Measurements from ENCODE around the gene NEGR1.

NEGR1 gene

DNA sequence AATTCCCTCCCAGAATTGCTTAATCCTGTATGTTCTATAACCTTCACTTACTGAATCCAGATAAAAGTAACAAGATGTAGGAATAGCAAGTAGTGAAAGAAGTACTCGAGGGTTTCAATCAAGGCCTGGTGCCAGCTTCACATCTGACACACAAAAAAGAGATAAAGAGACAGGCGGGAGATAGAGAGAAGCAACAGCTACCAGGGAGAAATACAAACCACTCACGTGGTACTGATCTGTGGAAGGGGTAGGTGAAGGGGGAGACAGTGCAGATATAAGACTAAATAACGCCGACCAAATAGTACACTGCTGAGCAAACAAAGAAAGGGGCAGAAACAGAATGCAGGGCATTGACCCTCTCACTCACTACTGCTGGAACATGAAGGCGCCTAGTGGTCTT is 295.2 kb downstream of the NEGR1 start:
- Histone ChIP-seq H3K4me1 (ENCODE audit: insufficient read depth, low read length) (no peaks in the 10 kb centered on the region), H3K4me3 (ENCODE audit: low read length) (no peak overlapping the region), H3K27me3 (ENCODE audit: insufficient read depth, low read length) (no peaks in the 10 kb centered on the region), H3K9me3 (ENCODE audit: low read length) (no peaks in the 10 kb centered on the region), H2AFZ (ENCODE audit: low read depth, low read length) (no peak overlapping the region), H3K36me3 (ENCODE audit: insufficient read depth, low read length) (no peaks in the 10 kb centered on the region)

DNA sequence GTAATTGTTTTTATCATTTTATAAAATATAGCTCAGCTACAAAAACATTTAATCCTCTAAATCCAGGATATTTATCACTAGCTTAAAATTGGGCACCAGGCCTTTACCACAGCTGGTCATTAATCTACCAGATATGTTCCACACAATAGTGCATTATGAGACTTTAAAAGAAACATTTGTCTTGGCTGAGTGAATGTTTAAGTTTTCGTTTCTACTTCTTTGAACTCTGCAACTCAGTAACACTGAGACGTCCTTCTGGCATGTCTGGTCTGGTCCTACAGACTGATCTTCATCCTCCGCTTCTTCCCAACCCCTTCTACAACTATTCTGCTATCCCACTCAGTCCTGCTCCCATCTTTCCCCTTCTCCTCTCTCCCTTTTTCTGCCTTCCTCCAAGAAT is 296.2 kb downstream of the NEGR1 start:
- H2AFZ ChIP-seq (ENCODE audit: low read depth, low read length): no peak overlapping the region

DNA sequence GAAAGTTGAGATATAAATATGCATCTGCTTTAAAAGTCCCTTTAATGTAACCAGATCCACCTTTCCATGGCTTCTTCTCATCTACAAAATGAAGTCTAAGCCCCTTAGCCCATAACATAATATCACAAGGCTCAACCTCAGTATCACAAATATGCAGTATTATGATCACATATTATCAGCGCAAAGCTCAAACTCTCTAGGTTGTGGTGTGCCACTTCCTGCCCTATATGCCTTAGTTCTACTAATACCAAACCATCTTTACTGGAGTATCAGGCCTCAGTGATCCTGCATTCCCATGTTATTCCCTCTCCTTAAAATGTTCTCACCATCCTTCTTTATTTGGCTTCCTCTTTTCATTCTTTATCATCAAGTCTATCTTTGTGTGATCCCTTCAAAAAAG is 301.8 kb downstream of the NEGR1 start:
- Histone ChIP-seq H3K4me1 (ENCODE audit: insufficient read depth, low read length) (no peaks in the 10 kb centered on the region), H2AFZ (ENCODE audit: low read depth, low read length) (no peak overlapping the region), H3K4me3 (ENCODE audit: low read length) (no peak overlapping the region), H3K27me3 (ENCODE audit: insufficient read depth, low read length) (no peaks in the 10 kb centered on the region), H3K9me3 (ENCODE audit: low read length) (no peaks in the 10 kb centered on the region), H3K36me3 (ENCODE audit: insufficient read depth, low read length) (no peaks in the 10 kb centered on the region)

More for the DNA sequence above, 296.2 kb downstream of the NEGR1 start:
- H3K27me3 ChIP-seq (ENCODE audit: insufficient read depth, low read length): no peaks in the 10 kb centered on the region
- H3K36me3 ChIP-seq (ENCODE audit: insufficient read depth, low read length): no peaks in the 10 kb centered on the region
- no peaks in the 10 kb centered on the region for H3K4me1 ChIP-seq (ENCODE audit: insufficient read depth, low read length)
- no peaks in the 10 kb centered on the region for H3K9me3 ChIP-seq (ENCODE audit: low read length)
- H3K4me3 ChIP-seq (ENCODE audit: low read length): no peak overlapping the region

DNA sequence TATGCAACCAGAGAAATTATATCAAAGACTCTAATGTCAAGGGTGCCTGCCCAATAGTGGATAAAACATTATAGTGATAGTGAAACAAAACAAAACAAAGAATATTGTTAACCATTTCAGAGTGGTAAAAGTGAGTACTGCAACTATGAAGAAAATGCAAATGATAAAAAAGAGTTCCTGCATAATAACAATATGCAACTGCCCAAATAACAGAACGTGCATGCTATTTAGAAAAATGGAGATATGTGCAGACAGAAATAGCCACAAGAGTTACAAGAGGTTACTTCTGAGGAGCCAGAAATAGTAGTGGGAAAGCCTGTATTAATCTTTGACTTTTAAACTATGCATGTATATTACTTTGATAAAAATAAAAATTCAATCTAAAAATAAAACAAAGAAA is 302.5 kb downstream of the NEGR1 start:
- Histone ChIP-seq H3K9me3 (ENCODE audit: low read length) (no peaks in the 10 kb centered on the region), H3K4me3 (ENCODE audit: low read length) (no peak overlapping the region), H2AFZ (ENCODE audit: low read depth, low read length) (no peak overlapping the region), H3K36me3 (ENCODE audit: insufficient read depth, low read length) (no peaks in the 10 kb centered on the region), H3K4me1 (ENCODE audit: insufficient read depth, low read length) (no peaks in the 10 kb centered on the region), H3K27me3 (ENCODE audit: insufficient read depth, low read length) (no peaks in the 10 kb centered on the region)

DNA sequence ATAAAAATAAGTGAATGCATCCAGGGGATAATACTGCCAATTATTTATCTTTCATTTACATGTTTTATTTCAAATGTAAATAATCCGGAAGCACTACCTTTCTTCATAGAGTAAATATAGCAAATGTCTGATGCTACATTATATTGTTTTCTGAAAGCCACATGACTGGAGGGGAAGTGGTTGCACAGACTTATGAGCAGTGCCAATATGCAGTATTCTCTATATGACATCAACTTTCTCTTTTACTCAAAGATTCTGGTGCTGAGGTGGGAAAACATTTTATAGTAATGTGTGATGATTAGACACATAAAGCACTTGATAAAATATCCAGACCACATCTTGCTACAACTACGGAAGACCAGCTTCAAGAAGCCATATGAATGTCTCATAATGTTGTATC is 314.7 kb downstream of the NEGR1 start:
- no peaks in the 10 kb centered on the region for H3K27me3 ChIP-seq (ENCODE audit: insufficient read depth, low read length)
- H3K9me3 ChIP-seq (ENCODE audit: low read length): no peaks in the 10 kb centered on the region
- no peak overlapping the region for H2AFZ ChIP-seq (ENCODE audit: low read depth, low read length)
- no peaks in the 10 kb centered on the region for H3K4me1 ChIP-seq (ENCODE audit: insufficient read depth, low read length)
- no peak overlapping the region for H3K4me3 ChIP-seq (ENCODE audit: low read length)
- H3K36me3 ChIP-seq (ENCODE audit: insufficient read depth, low read length): no peaks in the 10 kb centered on the region

DNA sequence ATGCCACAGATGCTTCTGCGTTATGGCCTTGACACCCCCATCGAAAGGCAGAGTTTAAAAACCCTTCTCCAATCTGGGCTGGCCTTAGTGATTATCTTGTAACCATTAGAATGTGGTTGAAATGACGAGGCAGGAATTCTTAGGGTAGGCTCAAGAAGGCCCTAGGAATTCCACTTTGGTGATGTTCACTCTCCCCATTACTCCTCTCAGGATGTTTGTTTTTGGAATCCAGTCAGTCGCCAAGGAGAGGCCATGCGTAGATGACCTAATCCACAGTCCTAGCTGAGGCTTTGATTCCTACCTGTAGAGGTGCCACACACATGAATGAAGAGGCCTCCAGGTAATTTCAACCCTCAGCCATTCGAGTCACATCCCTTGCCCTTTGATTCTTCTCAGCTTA is 318.2 kb downstream of the NEGR1 start:
- Histone ChIP-seq H3K4me1 (ENCODE audit: insufficient read depth, low read length) (no peaks in the 10 kb centered on the region), H3K4me3 (ENCODE audit: low read length) (no peak overlapping the region), H3K36me3 (ENCODE audit: insufficient read depth, low read length) (no peaks in the 10 kb centered on the region), H3K9me3 (ENCODE audit: low read length) (no peaks in the 10 kb centered on the region), H3K27me3 (ENCODE audit: insufficient read depth, low read length) (no peaks in the 10 kb centered on the region), H2AFZ (ENCODE audit: low read depth, low read length) (no peak overlapping the region)

DNA sequence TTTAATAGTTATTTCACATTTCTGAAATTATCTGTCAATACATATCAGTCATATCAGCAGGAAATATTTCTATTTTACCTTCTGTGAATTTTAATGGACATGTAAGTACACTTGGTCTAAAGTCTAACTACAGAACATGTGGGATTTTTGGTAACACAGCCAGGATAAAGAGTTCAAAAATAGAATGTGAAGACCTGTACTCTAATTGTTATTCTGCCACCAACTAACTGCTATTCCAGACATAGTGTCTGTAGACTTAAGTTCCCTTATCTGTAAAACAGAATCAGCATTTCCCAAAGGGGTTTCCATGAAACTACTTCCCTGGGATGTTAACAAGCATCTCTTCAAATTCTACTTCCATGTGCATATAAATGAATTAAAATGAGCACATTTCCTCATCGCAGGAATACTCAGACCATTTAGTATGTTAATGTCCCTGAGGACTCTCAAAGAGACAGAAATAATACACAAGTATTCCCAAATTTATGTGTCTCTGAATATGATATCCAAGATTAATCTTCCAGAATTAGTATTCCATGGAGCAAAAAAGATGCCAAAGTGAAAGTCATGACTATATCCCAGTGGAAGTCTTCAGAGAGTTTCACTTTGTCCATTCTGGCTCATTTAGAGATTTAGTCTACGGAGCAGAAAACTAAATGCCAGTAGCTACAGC is 325.6 kb downstream of the NEGR1 start:
- Histone ChIP-seq H3K27me3 (ENCODE audit: insufficient read depth, low read length) (no peaks in the 10 kb centered on the region), H3K4me1 (ENCODE audit: insufficient read depth, low read length) (no peaks in the 10 kb centered on the region), H3K36me3 (ENCODE audit: insufficient read depth, low read length) (no peaks in the 10 kb centered on the region), H3K9me3 (ENCODE audit: low read length) (no peaks in the 10 kb centered on the region), H3K4me3 (ENCODE audit: low read length) (no peak overlapping the region), H2AFZ (ENCODE audit: low read depth, low read length) (no peak overlapping the region)

DNA sequence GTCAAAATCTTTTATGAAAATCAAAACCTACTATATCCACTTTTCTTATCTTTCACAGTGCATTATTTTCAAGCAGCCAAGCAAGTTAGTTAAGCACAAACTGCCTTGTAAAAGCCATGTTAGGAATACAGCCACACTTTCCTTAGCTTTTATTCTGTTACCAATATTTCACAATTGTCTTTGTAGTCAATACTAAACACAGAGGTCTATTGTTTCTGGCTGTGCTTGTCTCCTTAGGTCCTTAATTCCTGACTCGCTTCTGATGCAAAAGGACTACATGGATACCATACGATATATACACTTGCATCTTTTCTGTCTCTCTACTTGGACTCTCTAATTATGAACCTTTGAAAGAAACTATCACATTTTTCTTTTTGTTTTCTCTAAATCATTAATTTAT is 331.8 kb downstream of the NEGR1 start:
- H3K9me3 ChIP-seq (ENCODE audit: low read length): no peaks in the 10 kb centered on the region
- H3K27me3 ChIP-seq (ENCODE audit: insufficient read depth, low read length): no peaks in the 10 kb centered on the region
- H2AFZ ChIP-seq (ENCODE audit: low read depth, low read length): no peak overlapping the region
- H3K4me1 ChIP-seq (ENCODE audit: insufficient read depth, low read length): no peaks in the 10 kb centered on the region
- no peak overlapping the region for H3K4me3 ChIP-seq (ENCODE audit: low read length)
- H3K36me3 ChIP-seq (ENCODE audit: insufficient read depth, low read length): no peaks in the 10 kb centered on the region

DNA sequence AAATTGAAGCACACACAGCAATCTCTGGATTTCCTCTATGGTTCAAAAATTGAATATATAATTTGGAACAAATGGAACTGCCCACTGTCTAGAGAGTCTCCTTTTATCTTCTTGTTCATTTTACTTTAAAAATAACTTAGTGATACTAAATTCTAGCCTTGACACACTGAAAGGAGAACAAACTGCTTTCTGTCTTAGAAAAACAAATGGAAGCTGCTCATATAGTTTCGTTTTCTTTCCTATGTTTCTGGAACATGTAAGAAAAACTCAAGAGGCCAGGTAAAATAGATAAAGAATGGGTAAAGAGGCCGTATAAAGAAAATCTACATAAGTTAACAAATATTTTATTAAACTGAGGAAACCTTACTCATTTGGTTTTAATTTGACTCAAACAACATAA is 332.7 kb downstream of the NEGR1 start:
- H3K4me1 ChIP-seq (ENCODE audit: insufficient read depth, low read length): no peaks in the 10 kb centered on the region

DNA sequence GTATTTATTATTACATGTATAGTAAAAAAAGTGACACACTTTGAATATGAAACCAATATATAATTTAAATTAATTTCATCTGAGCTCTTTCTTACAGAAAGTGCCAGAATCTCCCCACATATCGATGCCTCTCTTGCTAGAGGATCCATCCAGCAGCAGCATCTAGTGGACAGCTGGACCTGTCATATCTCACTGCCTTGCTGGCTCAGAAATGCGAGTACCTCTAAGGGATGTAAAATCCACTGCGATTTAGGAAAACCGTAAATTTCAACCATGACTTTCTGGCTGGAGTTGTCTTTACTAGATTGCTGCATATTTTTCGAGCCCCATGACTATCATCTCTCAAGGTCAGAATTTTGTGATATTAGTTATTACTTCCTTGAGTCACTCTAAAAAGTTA is 333.8 kb downstream of the NEGR1 start:
- H2AFZ ChIP-seq (ENCODE audit: low read depth, low read length): no peak overlapping the region

More for the DNA sequence above, 332.7 kb downstream of the NEGR1 start:
- no peak overlapping the region for H3K4me3 ChIP-seq (ENCODE audit: low read length)
- H3K27me3 ChIP-seq (ENCODE audit: insufficient read depth, low read length): no peaks in the 10 kb centered on the region
- H3K9me3 ChIP-seq (ENCODE audit: low read length): no peaks in the 10 kb centered on the region
- H2AFZ ChIP-seq (ENCODE audit: low read depth, low read length): no peak overlapping the region
- H3K36me3 ChIP-seq (ENCODE audit: insufficient read depth, low read length): no peaks in the 10 kb centered on the region

DNA sequence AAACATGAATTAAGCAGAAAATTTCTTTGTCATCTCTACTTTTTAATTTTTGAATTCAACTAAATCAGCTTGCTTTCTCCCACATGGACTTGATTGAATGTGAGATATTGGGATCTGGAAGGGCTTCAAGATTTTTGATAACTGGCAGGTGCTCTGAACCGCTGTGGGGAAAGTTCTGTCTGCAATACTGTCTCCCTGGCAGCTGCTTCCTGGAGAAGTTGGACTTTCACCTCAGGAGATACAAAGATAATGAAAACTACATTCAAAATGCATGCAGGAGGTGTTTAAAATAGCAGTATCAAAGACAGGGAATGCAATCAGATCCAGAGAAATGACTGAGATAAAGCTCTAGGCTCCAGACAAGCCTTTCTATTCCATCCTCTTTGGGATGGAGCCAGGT is 338.3 kb downstream of the NEGR1 start:
- H3K4me3 ChIP-seq (ENCODE audit: low read length): no peak overlapping the region
- no peaks in the 10 kb centered on the region for H3K36me3 ChIP-seq (ENCODE audit: insufficient read depth, low read length)
- H3K4me1 ChIP-seq (ENCODE audit: insufficient read depth, low read length): no peaks in the 10 kb centered on the region
- H3K9me3 ChIP-seq (ENCODE audit: low read length): no peaks in the 10 kb centered on the region
- no peak overlapping the region for H2AFZ ChIP-seq (ENCODE audit: low read depth, low read length)
- H3K27me3 ChIP-seq (ENCODE audit: insufficient read depth, low read length): no peaks in the 10 kb centered on the region

More for the DNA sequence above, 333.8 kb downstream of the NEGR1 start:
- H3K9me3 ChIP-seq (ENCODE audit: low read length): no peaks in the 10 kb centered on the region
- no peaks in the 10 kb centered on the region for H3K4me1 ChIP-seq (ENCODE audit: insufficient read depth, low read length)
- H3K27me3 ChIP-seq (ENCODE audit: insufficient read depth, low read length): no peaks in the 10 kb centered on the region
- no peaks in the 10 kb centered on the region for H3K36me3 ChIP-seq (ENCODE audit: insufficient read depth, low read length)
- no peak overlapping the region for H3K4me3 ChIP-seq (ENCODE audit: low read length)

DNA sequence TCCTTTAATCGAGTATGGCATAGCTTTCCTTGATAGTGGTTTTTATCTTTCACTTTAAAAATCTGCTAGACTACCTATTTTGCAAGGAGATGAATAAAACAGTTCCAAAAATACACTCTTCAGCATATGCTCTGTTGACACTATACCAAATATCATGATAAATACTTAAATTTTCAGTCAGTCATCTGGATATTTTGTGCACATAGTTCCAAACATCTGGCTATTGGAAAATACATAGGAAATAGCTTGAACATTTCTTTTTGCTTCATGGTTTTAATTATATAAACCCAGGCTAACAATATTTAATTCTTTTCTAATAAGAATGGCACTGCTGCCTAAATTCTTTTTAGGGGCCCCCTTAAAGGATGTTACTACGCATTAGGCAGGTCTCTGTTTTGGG is 342.1 kb downstream of the NEGR1 start:
- Histone ChIP-seq H3K4me3 (ENCODE audit: low read length) (no peak overlapping the region), H2AFZ (ENCODE audit: low read depth, low read length) (no peak overlapping the region), H3K27me3 (ENCODE audit: insufficient read depth, low read length) (no peaks in the 10 kb centered on the region), H3K36me3 (ENCODE audit: insufficient read depth, low read length) (no peaks in the 10 kb centered on the region), H3K9me3 (ENCODE audit: low read length) (no peaks in the 10 kb centered on the region), H3K4me1 (ENCODE audit: insufficient read depth, low read length) (no peaks in the 10 kb centered on the region)

DNA sequence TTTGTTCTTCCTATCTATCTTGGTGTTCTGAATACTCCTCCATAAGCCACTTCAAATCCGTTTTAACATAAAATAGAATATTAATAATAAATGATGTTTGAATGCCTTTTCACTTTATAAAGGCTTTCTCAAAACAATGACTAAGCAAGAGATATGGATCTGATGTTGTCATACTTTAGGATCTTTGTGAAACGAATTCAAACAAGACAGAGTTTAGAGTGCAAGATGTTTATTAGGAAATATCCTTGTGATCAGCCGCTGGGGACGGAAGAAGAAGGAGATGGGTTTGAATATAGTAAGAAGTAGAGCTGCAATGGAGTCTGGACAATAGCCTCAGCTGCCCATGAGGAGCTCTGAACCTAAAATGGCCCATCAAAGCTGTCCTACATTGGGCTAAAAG is 351.8 kb downstream of the NEGR1 start:
- Histone ChIP-seq H3K4me1 (ENCODE audit: insufficient read depth, low read length) (peaks cover 3% of the 10 kb centered on the region), H3K4me3 (ENCODE audit: low read length) (no peak overlapping the region), H3K27me3 (ENCODE audit: insufficient read depth, low read length) (no peaks in the 10 kb centered on the region), H3K9me3 (ENCODE audit: low read length) (no peaks in the 10 kb centered on the region), H3K36me3 (ENCODE audit: insufficient read depth, low read length) (no peaks in the 10 kb centered on the region), H2AFZ (ENCODE audit: low read depth, low read length) (no peak overlapping the region)

DNA sequence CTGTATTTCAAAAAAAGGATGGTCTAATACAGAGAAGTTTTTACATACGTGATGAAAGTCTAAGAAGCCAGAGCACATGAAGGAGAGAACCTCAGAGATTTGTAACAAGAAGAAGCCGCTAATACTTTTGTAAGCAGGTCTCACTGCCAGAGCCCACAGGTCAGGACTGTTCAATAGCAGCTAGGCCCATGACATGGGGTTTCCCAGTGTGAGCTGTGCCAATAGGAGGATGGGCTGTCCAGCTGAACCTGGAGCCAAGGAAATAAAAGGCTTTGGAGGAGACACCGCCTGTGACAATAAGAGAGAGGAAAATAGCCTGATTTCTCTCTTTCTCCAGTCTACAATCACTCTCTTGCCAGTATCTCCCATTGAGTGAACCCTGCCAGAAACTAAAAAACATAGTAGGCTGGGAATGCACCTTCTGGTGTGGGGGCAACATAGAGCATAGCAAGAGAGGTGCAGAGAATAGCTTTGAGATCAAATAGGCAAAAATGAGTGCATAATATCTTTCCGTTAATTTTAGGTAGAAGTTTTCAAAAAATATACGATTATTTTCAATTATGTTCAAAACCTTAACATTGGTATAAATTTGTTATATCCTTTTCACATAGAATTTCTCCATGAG is 360.3 kb downstream of the NEGR1 start:
- Histone ChIP-seq H3K36me3 (ENCODE audit: insufficient read depth, low read length) (no peaks in the 10 kb centered on the region), H3K4me1 (ENCODE audit: insufficient read depth, low read length) (peaks cover 3% of the 10 kb centered on the region), H2AFZ (ENCODE audit: low read depth, low read length) (no peak overlapping the region), H3K9me3 (ENCODE audit: low read length) (no peaks in the 10 kb centered on the region), H3K27me3 (ENCODE audit: insufficient read depth, low read length) (no peaks in the 10 kb centered on the region), H3K4me3 (ENCODE audit: low read length) (no peak overlapping the region)
